Cardiac fibroblast (primary cell): ENCODE data around the gene TMEM140.

Experiments
- DNase-seq, 2 donors: peaks; one replicate each; pipeline versions ENCODE4 v3.0.0 to v3.0.0-alpha.2; 2010; ENCODE audit warnings: low read depth in 2 of 2
- H3K4me3 ChIP-seq, 2 donors: replicated peaks in 1 of 2; 1 replicate in 1 of 2; 2 replicates in 1 of 2; pipeline ENCODE4 v1.5.1; 2011; ENCODE audit warnings: low read depth in 2 of 2, low read length in 2 of 2, mild to moderate bottlenecking in 2 of 2, moderate library complexity in 1 of 2
- CTCF ChIP-seq: IDR thresholded peaks from one replicate; pipeline ENCODE4 v1.5.1; 2011; ENCODE audit warnings: low read depth, mild to moderate bottlenecking, low read length, inconsistent platforms

TMEM140 gene

GRCh38 chr7:135160858-135161653 lies 13.2 kb downstream of the TMEM140 start:
- peak; percentile 5 for TF ChIP-seq CTCF
- DNase-seq: peak in 1 of 2 donors; percentile 24
- H3K4me3 ChIP-seq: no peak overlapping the region

- TF ChIP-seq CTCF: no peak
- no peak for DNase-seq
- no peak overlapping the region for H3K4me3 ChIP-seq
Measured at GRCh38 chr7:135161669-135162068, 13.8 kb downstream of the TMEM140 start.

- TF ChIP-seq CTCF: no peak
- no peak overlapping the region for H3K4me3 ChIP-seq
- no peak for DNase-seq
Measured at GRCh38 chr7:135162382-135163001, 14.6 kb downstream of the TMEM140 start.

GRCh38 chr7:135164357-135165061 lies 16.6 kb downstream of the TMEM140 start:
- no peak overlapping the region for H3K4me3 ChIP-seq
- peak in 1 of 2 donors; percentile 32 for DNase-seq
- peak; percentile 32 for TF ChIP-seq CTCF

- H3K4me3 ChIP-seq: no peak overlapping the region
- DNase-seq: no peak
- no peak for TF ChIP-seq CTCF
Measured at GRCh38 chr7:135165862-135166261, 18.0 kb downstream of the TMEM140 start.

GRCh38 chr7:135166338-135166990 lies 18.6 kb downstream of the TMEM140 start:
- DNase-seq: no peak
- TF ChIP-seq CTCF: no peak

More at GRCh38 chr7:135166338-135166990, 18.6 kb downstream of the TMEM140 start:
- H3K4me3 ChIP-seq: no peak overlapping the region
